ENCODE measurements around the gene PGAP1. TPM values are rescaled to one million over a fixed set of nuclear protein-coding genes. Genes with fewer than 3 reads are reported as not detected.

The PGAP1 gene
- total RNA-seq, 1 experiment from 2014 or later: 7.1 TPM

DNA sequence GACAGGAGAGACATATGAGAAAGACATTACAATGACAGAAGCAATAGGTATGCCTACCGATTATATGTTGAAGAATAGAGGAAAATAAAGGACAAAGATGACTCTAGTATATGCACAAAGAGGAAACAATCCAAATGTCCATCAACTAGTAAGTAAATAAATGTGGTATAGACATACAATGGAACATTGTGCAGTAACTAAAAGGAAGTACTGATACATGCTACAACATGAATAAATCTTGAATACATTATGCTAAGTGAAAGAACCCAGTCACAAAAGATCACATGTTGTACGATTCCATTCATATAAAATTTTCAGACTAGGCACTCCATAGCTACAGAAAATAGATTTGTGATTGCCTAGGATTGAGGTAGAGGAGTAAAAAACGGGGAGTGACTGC lies 28.5 kb upstream of the PGAP1 start:
- Histone ChIP-seq H3K36me3 (ENCODE audit: control insufficient read depth in 1 of 2, insufficient read depth in 2 of 2, low read length in 2 of 2) (no peaks in the 10 kb centered on the region), H3K9ac (ENCODE audit: low read length) (no peak overlapping the region), H3K27ac (ENCODE audit: low read depth, low read length) (no peak overlapping the region), H3K4me3 (replicated peaks in 1 of 2; ENCODE audit: low read depth in 1 of 2, low read length in 2 of 2) (no peak overlapping the region), H3K9me2 (ENCODE audit: insufficient read depth) (no peaks in the 10 kb centered on the region), H4K20me1 (ENCODE audit: insufficient read depth) (no peaks in the 10 kb centered on the region), H3K4me2 (ENCODE audit: low read length) (no peak overlapping the region), H3K79me2 (ENCODE audit: insufficient read depth, low read length) (no peaks in the 10 kb centered on the region), H2AFZ (ENCODE audit: low read depth, low read length, poor library complexity, severe bottlenecking) (no peak overlapping the region), H3K4me1 (ENCODE audit: control insufficient read depth in 1 of 2, insufficient read depth in 2 of 2, low read length in 2 of 2) (no peaks in the 10 kb centered on the region), H3K27me3 (ENCODE audit: insufficient read depth, low read length) (no peaks in the 10 kb centered on the region), H3K9me3 (ENCODE audit: control insufficient read depth in 1 of 2, insufficient read depth in 1 of 2, low read depth in 1 of 2, low read length in 2 of 2) (no peaks in the 10 kb centered on the region)
- ChIA-PET POLR2A (interaction anchor here (0.6 kb wide), 1 partner anchor 28 kb away, joined by 3 read pairs; no protein-coding TSS in a partner anchor), RAD21 (ENCODE audit: low non-redundant PET in 1 of 2, low total read pairs in 2 of 2, uncharacterized antibody in 2 of 2, unreplicated experiment in 2 of 2) (no interaction called here), CTCF (no interaction called here)
- TF ChIP-seq, protein P1, sequence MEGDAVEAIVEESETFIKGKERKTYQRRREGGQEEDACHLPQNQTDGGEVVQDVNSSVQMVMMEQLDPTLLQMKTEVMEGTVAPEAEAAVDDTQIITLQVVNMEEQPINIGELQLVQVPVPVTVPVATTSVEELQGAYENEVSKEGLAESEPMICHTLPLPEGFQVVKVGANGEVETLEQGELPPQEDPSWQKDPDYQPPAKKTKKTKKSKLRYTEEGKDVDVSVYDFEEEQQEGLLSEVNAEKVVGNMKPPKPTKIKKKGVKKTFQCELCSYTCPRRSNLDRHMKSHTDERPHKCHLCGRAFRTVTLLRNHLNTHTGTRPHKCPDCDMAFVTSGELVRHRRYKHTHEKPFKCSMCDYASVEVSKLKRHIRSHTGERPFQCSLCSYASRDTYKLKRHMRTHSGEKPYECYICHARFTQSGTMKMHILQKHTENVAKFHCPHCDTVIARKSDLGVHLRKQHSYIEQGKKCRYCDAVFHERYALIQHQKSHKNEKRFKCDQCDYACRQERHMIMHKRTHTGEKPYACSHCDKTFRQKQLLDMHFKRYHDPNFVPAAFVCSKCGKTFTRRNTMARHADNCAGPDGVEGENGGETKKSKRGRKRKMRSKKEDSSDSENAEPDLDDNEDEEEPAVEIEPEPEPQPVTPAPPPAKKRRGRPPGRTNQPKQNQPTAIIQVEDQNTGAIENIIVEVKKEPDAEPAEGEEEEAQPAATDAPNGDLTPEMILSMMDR (IDR thresholded peaks at IDR 0.05 in 2 of 3, conservative IDR thresholded peaks at IDR 0.05 in 1 of 3; ENCODE audit: borderline replicate concordance in 1 of 3, insufficient read depth in 1 of 3, low read depth in 2 of 3, low read length in 2 of 3): no peak
- TF ChIP-seq POLR2AphosphoS5 (IDR thresholded peaks at IDR 0.05; ENCODE audit: low read depth, low read length) (no peak), CBX3 (IDR thresholded peaks at IDR 0.05; ENCODE audit: low read depth) (no peak), EZH2phosphoT487 (IDR thresholded peaks at IDR 0.05; ENCODE audit: borderline replicate concordance) (no peak), YY1 (IDR thresholded peaks at IDR 0.05; ENCODE audit: extremely low read depth, insufficient replicate concordance, low read depth, low read length) (no peak), CEBPB (IDR thresholded peaks at IDR 0.05; ENCODE audit: low read depth) (no peak), SP1 (IDR thresholded peaks at IDR 0.05; ENCODE audit: low read depth) (no peak), RAD21 (IDR thresholded peaks at IDR 0.05; ENCODE audit: low read depth) (no peak), ELF1 (IDR thresholded peaks at IDR 0.05; ENCODE audit: borderline replicate concordance, low read depth) (no peak), JUND (IDR thresholded peaks at IDR 0.05) (no peak), EGR1 (IDR thresholded peaks at IDR 0.05; ENCODE audit: low read depth) (no peak), TCF7L2 (IDR thresholded peaks at IDR 0.05; ENCODE audit: borderline replicate concordance, extremely low read depth, insufficient read depth, insufficient read length) (no peak), SIN3A (IDR thresholded peaks at IDR 0.05; ENCODE audit: low read depth) (no peak), POLR2A (IDR thresholded peaks at IDR 0.05; ENCODE audit: borderline replicate concordance, extremely low read depth, insufficient read depth, insufficient read length) (no peak), SRF (IDR thresholded peaks at IDR 0.05; ENCODE audit: low read depth) (no peak), ZFX (IDR thresholded peaks at IDR 0.05) (no peak)
- TF ChIP-seq, protein P2, sequence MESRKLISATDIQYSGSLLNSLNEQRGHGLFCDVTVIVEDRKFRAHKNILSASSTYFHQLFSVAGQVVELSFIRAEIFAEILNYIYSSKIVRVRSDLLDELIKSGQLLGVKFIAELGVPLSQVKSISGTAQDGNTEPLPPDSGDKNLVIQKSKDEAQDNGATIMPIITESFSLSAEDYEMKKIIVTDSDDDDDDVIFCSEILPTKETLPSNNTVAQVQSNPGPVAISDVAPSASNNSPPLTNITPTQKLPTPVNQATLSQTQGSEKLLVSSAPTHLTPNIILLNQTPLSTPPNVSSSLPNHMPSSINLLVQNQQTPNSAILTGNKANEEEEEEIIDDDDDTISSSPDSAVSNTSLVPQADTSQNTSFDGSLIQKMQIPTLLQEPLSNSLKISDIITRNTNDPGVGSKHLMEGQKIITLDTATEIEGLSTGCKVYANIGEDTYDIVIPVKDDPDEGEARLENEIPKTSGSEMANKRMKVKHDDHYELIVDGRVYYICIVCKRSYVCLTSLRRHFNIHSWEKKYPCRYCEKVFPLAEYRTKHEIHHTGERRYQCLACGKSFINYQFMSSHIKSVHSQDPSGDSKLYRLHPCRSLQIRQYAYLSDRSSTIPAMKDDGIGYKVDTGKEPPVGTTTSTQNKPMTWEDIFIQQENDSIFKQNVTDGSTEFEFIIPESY (IDR thresholded peaks at IDR 0.05; ENCODE audit: extremely low read depth, insufficient replicate concordance, low read length): no peak
- TF ChIP-seq, protein P3, sequence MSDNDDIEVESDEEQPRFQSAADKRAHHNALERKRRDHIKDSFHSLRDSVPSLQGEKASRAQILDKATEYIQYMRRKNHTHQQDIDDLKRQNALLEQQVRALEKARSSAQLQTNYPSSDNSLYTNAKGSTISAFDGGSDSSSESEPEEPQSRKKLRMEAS (IDR thresholded peaks at IDR 0.05): no peak
- TF ChIP-seq, protein P4, sequence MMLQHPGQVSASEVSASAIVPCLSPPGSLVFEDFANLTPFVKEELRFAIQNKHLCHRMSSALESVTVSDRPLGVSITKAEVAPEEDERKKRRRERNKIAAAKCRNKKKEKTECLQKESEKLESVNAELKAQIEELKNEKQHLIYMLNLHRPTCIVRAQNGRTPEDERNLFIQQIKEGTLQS (IDR thresholded peaks at IDR 0.05): no peak
- ATAC-seq (no peak), DNase-seq (ENCODE audit: low read depth, low spot score) (no peak)
- intact Hi-C loops (cut with micrococcal nuclease): no loop called here
- BruUV-seq (replicated peaks): no TSS peak
